CD4-positive, CD25-positive, alpha-beta regulatory T cell (primary cell): ENCODE data around the gene WASL. TPM values are rescaled to one million over a fixed set of nuclear protein-coding genes. Genes with fewer than 3 reads are reported as not detected.
"Not testable (repeated sequence)": the region's sequence is repeated elsewhere in the genome, so short reads cannot be mapped to it uniquely, and the experiment has no call there.

Source experiments
- ATAC-seq, 2 donors: fragments of 150-1000 bp; cut with Tn5 transposase; one replicate each; pipeline ENCODE4 v1.10.0; 2021; ENCODE audit warnings: low read depth in 2 of 2, moderate number of reproducible peaks in 2 of 2, moderate library complexity in 1 of 2
- DNase-seq, 3 donors: peaks; one replicate each; pipeline versions ENCODE4 v3.0.0 to v3.0.0-alpha.2; 2012 to 2022; ENCODE audit warnings: mixed read lengths in 1 of 3
- H3K27ac ChIP-seq: one replicate; pipeline ENCODE4 v1.7.0; 2013; ENCODE audit warnings: mild to moderate bottlenecking, low read length; ENCODE audit not compliant: insufficient read depth, poor library complexity, severe bottlenecking
- H3K27me3 ChIP-seq: one replicate; pipeline ENCODE4 v1.7.0; 2013; ENCODE audit warnings: low read length; ENCODE audit not compliant: control insufficient read depth, insufficient read depth
- H3K36me3 ChIP-seq: one replicate; pipeline ENCODE4 v1.7.0; 2013; ENCODE audit warnings: mild to moderate bottlenecking, low read length, moderate library complexity; ENCODE audit not compliant: control insufficient read depth, insufficient read depth
- H3K4me1 ChIP-seq: 2 replicates; pipeline ENCODE4 v1.7.0; 2013; ENCODE audit warnings: mild to moderate bottlenecking, low read length; ENCODE audit not compliant: insufficient read depth, control insufficient read depth, poor library complexity, severe bottlenecking
- H3K4me3 ChIP-seq: one replicate; pipeline ENCODE4 v1.7.0; 2013; ENCODE audit warnings: low read depth, mild to moderate bottlenecking, low read length, moderate library complexity
- H3K9me3 ChIP-seq, 2 experiments: 1 replicate in 1 of 2; 2 replicates in 1 of 2; pipeline ENCODE4 v1.7.0; 2013; ENCODE audit warnings: low read length in 2 of 2, mild to moderate bottlenecking in 1 of 2, moderate library complexity in 1 of 2; ENCODE audit not compliant: control insufficient read depth in 2 of 2
- H3K27ac Mint-ChIP-seq, 3 donors: one replicate each; pipeline ENCODE4 v1.8.0; 2020 to 2022; ENCODE audit warnings: mild to moderate bottlenecking in 3 of 3, mixed read lengths in 3 of 3, moderate library complexity in 2 of 3
- H3K27me3 Mint-ChIP-seq: one replicate; pipeline ENCODE4 v1.8.0; 2022; ENCODE audit warnings: mild to moderate bottlenecking, mixed read lengths
- H3K36me3 Mint-ChIP-seq: one replicate; pipeline ENCODE4 v1.8.0; 2020; ENCODE audit warnings: mixed read lengths
- H3K4me1 Mint-ChIP-seq, 4 donors: one replicate each; pipeline ENCODE4 v1.8.0; 2020 to 2022; ENCODE audit warnings: mixed read lengths in 4 of 4, mild to moderate bottlenecking in 1 of 4
- H3K4me3 Mint-ChIP-seq, 4 donors: one replicate each; pipeline ENCODE4 v1.8.0; 2020 to 2022; ENCODE audit warnings: mild to moderate bottlenecking in 4 of 4, mixed read lengths in 4 of 4, moderate library complexity in 3 of 4
- H3K9me3 Mint-ChIP-seq, 7 donors: one replicate each; pipeline ENCODE4 v1.8.0; 2020 to 2022; ENCODE audit warnings: mixed read lengths in 7 of 7, mild to moderate bottlenecking in 3 of 7, moderate library complexity in 2 of 7
- polyA plus RNA-seq, 4 donors: library from polyadenylated mRNA; unstranded; fragments of 300-500 nt; fragmentation: Illumina TruSeq; gene quantifications; one replicate each; pipeline ENCODE4 v1.2.3, GENCODE V29; 2021
- total RNA-seq: library from RNA; stranded (reverse); gene quantifications from one replicate; pipeline ENCODE4 v1.2.3, GENCODE V29; 2022

Gene WASL
- total RNA-seq (10.2 TPM), polyA plus RNA-seq (1 to 10 TPM; 1.4 to 3.3 (median 1.7) TPM)

DNA sequence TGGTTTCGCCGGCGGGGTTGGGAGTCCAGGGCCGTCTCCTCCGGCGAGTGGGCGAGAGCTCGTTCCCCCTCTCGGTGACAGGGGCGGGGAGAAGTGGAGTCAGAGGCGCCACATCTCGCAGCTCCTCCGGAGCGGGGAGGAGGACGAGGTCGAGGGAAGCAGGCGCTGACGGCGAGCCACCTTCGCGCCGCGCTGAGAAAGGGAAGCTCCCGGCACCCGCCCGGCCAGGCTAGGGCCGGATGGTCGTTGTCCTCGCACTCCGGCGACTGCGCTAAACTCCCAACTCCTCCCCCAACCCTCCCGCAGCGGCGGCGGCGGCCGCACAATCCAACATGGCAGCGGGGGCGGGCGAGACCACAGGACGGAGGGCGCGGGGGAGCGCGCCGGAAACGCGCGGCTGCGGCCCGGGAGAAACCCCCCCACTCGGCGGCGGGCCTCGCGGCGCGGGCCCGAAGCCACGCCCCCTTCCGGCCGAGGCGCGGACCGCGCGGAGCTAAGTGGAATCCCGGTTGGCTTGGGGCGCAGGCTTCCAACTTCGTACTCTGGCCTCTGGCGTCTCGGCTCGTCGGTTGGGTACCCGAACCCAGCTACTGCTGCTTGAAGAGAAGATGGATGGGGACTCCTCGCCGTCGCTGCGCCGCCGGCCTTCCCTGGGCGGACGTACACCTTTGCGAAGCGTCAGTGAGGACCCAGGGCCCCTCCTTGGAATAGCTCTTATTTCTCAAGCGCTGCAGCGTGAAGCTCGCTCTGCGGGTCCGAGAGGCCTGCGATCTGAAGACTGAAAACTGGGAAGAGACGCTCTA lies at the start of gene WASL:
TSS of gene WASL (minus strand) at position 270 of the 803 bp plus-strand sequence. CDS start at position 1, 269 bp downstream.
- Mint-ChIP-seq H3K4me1 (peaks cover 28 to 65% (median 57%) of the 10 kb centered on the region in 4 donors), H3K27me3 (no peaks in the 10 kb centered on the region)

DNA sequence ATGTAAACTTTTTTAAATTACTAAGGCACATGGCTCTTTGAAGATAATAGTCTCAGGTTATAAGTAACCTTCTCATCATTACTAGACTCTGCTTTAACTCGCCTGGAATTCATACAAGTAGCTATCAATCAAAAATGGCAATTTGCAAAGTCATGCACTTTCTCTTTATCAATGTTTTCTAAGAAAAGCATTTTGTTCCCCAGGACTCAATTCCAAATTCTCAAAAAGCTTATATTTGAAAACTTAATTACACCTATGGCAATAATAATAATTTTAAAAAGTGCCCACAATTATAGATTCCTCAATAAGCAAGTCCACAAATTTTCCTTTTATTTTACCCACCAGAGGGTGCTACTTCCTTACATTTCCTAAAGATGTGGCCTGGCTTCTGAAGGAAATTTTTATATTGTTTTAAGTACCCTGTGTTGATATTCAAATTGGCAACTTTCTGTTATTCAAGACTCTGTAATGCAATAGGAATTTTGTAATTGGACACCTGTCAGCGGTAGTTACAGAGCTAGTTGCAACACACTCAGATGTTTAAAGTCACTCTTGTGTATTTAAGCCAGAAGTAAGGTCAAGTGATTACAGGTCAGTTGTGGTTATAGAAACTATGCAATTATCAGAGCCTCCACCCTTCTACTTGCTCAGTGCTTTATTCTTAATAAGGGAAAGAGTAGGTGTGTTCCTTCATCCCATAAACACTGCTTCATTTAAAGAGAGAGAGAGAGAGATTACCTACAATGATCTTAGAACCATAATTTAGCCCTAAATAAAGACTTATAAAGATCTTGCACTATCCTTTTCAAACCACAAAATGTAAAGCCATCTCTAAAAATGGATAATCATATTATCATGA lies 49.1 kb upstream of the WASL start:
- ATAC-seq (no peak), DNase-seq (peak in 1 of 3 donors; percentile 14)
- Histone ChIP-seq H3K27ac (no peak overlapping the region), H3K9me3 (no peaks in the 10 kb centered on the region), H3K36me3 (no peaks in the 10 kb centered on the region), H3K4me3 (no peak overlapping the region), H3K27me3 (no peaks in the 10 kb centered on the region), H3K4me1 (no peaks in the 10 kb centered on the region)
- no peak overlapping the region for H3K4me3 Mint-ChIP-seq
- no peaks in the 10 kb centered on the region for H3K9me3 Mint-ChIP-seq
- H3K36me3 Mint-ChIP-seq: no peaks in the 10 kb centered on the region
- no peaks in the 10 kb centered on the region for H3K27me3 Mint-ChIP-seq
- no peak overlapping the region for H3K27ac Mint-ChIP-seq
- H3K4me1 Mint-ChIP-seq: no peaks in the 10 kb centered on the region

More for the DNA sequence above, at the start of gene WASL:
- peak within 1 kb of the TSS; percentile 82 for H3K27ac ChIP-seq
- DNase-seq (peak; percentile 81 to 95 (median 87)), ATAC-seq (peak; percentile 88)
- no peaks in the 10 kb centered on the region for H3K36me3 ChIP-seq
- H3K4me1 ChIP-seq: peaks cover 31% of the 10 kb centered on the region
- H3K27ac Mint-ChIP-seq: peak within 1 kb of the TSS; percentile 89 to 96 (median 94)
- no peaks in the 10 kb centered on the region for H3K9me3 Mint-ChIP-seq
- no peaks in the 10 kb centered on the region for H3K27me3 ChIP-seq
- H3K9me3 ChIP-seq: no peaks in the 10 kb centered on the region
- H3K4me3 ChIP-seq: peak within 1 kb of the TSS; percentile 95
- peak within 1 kb of the TSS; percentile 96 to 100 (median 97) for H3K4me3 Mint-ChIP-seq
- no peaks in the 10 kb centered on the region for H3K36me3 Mint-ChIP-seq

DNA sequence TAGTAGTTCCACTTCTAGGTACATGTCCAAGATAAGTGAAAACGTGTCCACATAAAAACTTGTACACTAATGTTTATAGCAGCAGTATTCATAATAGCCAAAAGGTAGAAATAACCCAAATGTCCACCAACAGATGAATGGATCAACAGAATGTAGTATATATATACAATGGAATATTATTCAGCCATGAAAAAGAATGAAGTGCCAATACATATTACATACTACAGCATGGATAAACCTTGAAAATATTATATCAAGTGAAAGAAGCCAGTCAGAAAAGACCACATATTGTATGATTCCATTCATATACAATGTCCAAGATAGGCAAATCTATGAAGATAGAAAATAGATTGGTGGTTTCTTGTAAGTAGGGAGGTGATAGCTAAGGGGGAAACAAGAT lies 47.8 kb upstream of the WASL start:
- Histone ChIP-seq H3K4me3 (no peak overlapping the region), H3K4me1 (no peaks in the 10 kb centered on the region), H3K9me3 (no peaks in the 10 kb centered on the region), H3K27me3 (no peaks in the 10 kb centered on the region), H3K36me3 (no peaks in the 10 kb centered on the region), H3K27ac (no peak overlapping the region)
- no peak overlapping the region for H3K4me3 Mint-ChIP-seq
- H3K9me3 Mint-ChIP-seq: no peaks in the 10 kb centered on the region
- H3K36me3 Mint-ChIP-seq: no peaks in the 10 kb centered on the region
- H3K4me1 Mint-ChIP-seq: no peaks in the 10 kb centered on the region
- no peaks in the 10 kb centered on the region for H3K27me3 Mint-ChIP-seq
- DNase-seq: no peak
- no peak overlapping the region for H3K27ac Mint-ChIP-seq
- ATAC-seq: no peak

DNA sequence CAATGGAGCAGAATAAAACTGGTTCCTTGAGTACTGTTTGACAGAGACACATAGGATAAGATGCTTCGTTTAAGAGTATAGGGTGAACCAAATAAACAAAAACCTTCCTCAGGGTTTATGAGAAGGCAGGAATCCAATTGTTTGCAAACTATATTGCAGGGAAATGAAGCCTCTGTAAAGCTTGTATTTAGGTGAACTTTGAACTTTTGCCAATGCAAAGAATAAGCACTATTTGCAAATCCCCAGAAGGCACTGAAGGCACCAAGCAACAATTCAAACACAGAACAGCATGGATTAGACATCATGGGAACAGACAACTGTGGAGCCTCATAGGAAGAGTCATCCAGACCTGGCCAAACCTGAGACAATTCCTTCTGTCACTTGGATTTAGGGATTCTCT lies 47.1 kb upstream of the WASL start:
- Mint-ChIP-seq H3K27ac (no peak overlapping the region), H3K27me3 (no peaks in the 10 kb centered on the region), H3K4me3 (no peak overlapping the region), H3K36me3 (no peaks in the 10 kb centered on the region), H3K4me1 (no peaks in the 10 kb centered on the region), H3K9me3 (no peaks in the 10 kb centered on the region)
- Histone ChIP-seq H3K4me1 (no peaks in the 10 kb centered on the region), H3K4me3 (no peak overlapping the region), H3K9me3 (no peaks in the 10 kb centered on the region), H3K27ac (no peak overlapping the region), H3K36me3 (no peaks in the 10 kb centered on the region), H3K27me3 (no peaks in the 10 kb centered on the region)
- DNase-seq (no peak), ATAC-seq (no peak)

DNA sequence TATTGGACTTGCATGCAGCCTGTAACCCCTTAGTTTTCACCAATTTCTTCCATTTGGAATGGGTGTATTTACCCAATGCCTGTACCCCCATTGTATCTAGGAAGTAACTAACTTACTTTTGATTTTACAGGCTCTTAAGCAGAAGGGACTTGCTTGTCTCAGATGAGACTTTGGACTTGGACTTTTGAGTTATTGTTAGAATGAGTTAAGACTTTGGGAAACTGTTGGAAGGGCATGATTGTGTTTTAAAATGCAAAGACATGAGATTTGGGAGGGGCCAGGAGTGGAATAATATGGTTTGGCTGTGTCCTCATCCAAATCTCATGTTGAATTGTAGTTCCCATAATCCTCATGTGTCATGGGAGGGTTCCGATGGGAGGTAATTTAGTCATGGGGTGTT lies 46.3 kb upstream of the WASL start:
- H3K27ac ChIP-seq, H3K27me3 Mint-ChIP-seq, H3K36me3 Mint-ChIP-seq, H3K4me1 ChIP-seq, H3K9me3 ChIP-seq, H3K4me3 Mint-ChIP-seq, ATAC-seq, H3K4me3 ChIP-seq, H3K27ac Mint-ChIP-seq, DNase-seq, H3K4me1 Mint-ChIP-seq, H3K36me3 ChIP-seq, H3K9me3 Mint-ChIP-seq, H3K27me3 ChIP-seq: not testable (repeated sequence)

DNA sequence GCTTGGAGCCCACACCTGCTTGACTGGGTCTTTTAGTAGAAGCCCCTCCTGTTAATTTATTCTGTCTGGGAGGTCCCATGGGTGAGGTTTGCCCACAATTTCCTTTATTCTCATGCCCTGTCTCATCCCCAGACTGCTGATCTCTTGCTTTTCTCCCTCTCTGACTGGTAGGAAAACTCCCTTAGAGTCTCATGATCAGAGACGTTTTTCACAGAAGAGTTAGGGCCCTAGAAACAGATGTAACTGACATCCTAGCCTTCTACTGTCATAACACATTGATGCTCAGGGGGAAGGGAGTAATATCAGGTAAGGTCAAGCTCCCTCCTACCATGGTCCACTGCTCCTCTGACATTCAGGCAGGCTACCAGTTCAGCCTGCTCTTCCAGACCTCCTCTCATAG lies 43.7 kb upstream of the WASL start:
- Mint-ChIP-seq H3K27me3 (no peaks in the 10 kb centered on the region), H3K36me3 (no peaks in the 10 kb centered on the region), H3K9me3 (peaks cover 0 to 3% (median 0%) of the 10 kb centered on the region in 7 donors), H3K4me3 (no peak overlapping the region), H3K27ac (peak overlapping the region in 1 of 3 donors; percentile 10), H3K4me1 (no peaks in the 10 kb centered on the region)
- Histone ChIP-seq H3K27me3 (no peaks in the 10 kb centered on the region), H3K4me1 (no peaks in the 10 kb centered on the region), H3K36me3 (no peaks in the 10 kb centered on the region), H3K9me3 (no peaks in the 10 kb centered on the region), H3K4me3 (no peak overlapping the region), H3K27ac (no peak overlapping the region)
- no peak for DNase-seq
- ATAC-seq: no peak

DNA sequence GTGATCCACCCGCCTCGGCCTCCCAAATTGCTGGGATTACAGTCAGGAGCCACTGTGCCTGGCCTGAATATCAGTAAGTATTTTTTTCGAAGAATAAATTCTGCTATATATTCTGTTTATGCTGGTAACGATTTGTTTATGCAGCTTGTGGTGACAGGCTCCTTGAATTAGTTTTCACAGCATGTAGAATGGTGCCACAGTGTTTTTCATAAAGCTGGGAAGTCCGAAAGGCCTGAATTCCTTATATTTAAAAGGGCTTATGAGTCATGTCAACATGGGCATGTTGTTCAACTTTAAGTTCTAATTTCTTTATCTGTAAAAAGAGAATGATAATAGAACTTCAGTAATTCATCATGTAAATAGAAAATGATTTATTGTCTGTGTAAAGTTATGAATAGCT lies 42.2 kb upstream of the WASL start:
- Mint-ChIP-seq H3K27me3 (no peaks in the 10 kb centered on the region), H3K36me3 (no peaks in the 10 kb centered on the region), H3K9me3 (peaks cover 0 to 3% (median 0%) of the 10 kb centered on the region in 7 donors), H3K4me1 (no peaks in the 10 kb centered on the region), H3K27ac (no peak overlapping the region), H3K4me3 (no peak overlapping the region)
- Histone ChIP-seq H3K27ac (no peak overlapping the region), H3K4me3 (no peak overlapping the region), H3K4me1 (no peaks in the 10 kb centered on the region), H3K36me3 (no peaks in the 10 kb centered on the region), H3K9me3 (no peaks in the 10 kb centered on the region), H3K27me3 (no peaks in the 10 kb centered on the region)
- no peak for ATAC-seq
- no peak for DNase-seq
